Vagina (tissue), 2 donors: ENCODE data around the gene THADA.

ENCODE experiments used
- CTCF ChIP-seq, 3 experiments: fragments of 450-650 bp in 2 of 3; fragments of 200-600 bp in 1 of 3; sonication (generic) in 1 of 3; IDR thresholded peaks; one replicate each; pipeline ENCODE4 v1.5.1; 2017 to 2019; ENCODE audit warnings: antibody characterized with exemption in 3 of 3, mild to moderate bottlenecking in 2 of 3, moderate library complexity in 2 of 3
- POLR2AphosphoS5 ChIP-seq, 2 donors: sonication (generic); formaldehyde crosslinking; IDR thresholded peaks; one replicate each; pipeline ENCODE4 v1.9.0; 2017; ENCODE audit warnings: antibody characterized with exemption in 2 of 2, mild to moderate bottlenecking in 2 of 2, low read depth in 1 of 2; ENCODE audit not compliant: insufficient read depth in 1 of 2

GRCh38 chr2:43324259-43325106 is 271.4 kb downstream of the THADA start:
- TF ChIP-seq CTCF (IDR thresholded peaks at IDR 0.05) (no peak), POLR2AphosphoS5 (IDR thresholded peaks at IDR 0.05; ENCODE audit: insufficient read depth in 1 of 2, low read depth in 1 of 2) (no peak)
